Measurements from ENCODE around the gene PPFIA3.
"Not testable (repeated sequence)": the region's sequence is repeated elsewhere in the genome, so short reads cannot be mapped to it uniquely, and the experiment has no call there.

Gene PPFIA3

GRCh38 chr19:49150106-49150943 lies 31.0 kb downstream of the PPFIA3 start:
- peak; percentile 81 for DNase-seq

- DNase-seq, result no peak
Observed at GRCh38 chr19:49150944-49151243, 31.6 kb downstream of the PPFIA3 start.

GRCh38 chr19:49151267-49152118 lies 32.1 kb downstream of the PPFIA3 start:
- DNase-seq, result peak; percentile 92

DNA sequence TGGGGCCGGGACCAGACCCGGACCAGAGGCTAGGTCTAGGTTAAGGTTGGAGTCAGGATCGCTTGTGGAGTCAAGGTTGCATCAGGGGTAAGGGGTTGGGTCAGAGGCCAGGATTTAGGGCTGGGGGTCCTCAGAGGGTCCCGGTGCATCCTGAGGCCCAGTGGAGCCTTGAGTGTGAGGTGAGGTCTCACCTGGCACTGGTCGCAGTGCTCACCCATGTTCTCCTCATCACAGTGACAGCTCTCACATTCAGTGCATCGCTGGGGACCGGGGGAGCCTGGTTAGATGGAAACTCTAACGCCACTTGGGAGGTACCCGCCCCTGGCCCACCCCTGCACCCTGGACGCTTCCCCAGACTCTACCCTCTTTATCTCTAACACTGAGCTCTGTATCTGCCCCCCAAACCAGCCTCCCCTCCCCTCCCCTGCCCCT lies 32.8 kb downstream of the PPFIA3 start:
- no peak for DNase-seq

DNA sequence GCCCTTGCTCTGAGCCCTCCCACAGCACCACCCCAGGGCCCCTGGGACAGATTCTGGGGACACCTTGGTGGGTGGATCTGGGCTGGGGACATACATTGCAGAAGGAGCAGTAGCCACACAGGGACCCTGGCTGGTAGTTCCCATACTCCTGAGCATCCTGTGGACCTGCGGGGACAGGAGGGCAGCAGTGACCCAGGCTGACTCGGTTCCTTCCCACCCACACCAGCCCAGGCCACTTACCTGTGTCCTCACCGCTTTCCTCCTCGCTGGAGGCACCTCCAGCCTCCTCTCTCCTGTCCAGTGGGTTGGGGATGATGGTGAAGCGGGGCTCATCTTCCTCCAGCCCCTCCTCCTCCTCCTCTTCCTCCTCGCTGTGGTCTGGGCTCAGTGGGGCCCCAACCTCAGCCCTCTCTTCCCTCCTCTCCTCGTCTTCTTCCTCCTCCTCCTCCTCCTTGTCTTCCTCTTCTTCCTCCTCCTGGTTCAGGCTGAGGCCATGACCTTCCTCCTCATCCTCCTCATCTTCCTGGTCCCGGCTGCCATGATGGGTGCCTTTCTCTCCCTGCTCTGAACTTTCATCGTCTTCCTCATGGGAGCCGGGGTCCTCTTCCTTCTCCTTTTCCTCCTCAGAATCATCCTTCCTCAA lies 33.9 kb downstream of the PPFIA3 start:
- DNase-seq, result no peak

GRCh38 chr19:49154279-49154678 lies 34.9 kb downstream of the PPFIA3 start:
- DNase-seq, result no peak

- DNase-seq, result no peak
Observed at GRCh38 chr19:49155005-49155819, 35.9 kb downstream of the PPFIA3 start, which contains the start of gene HRC. Gene HRC (minus strand): TSS chr19:49155396. CDS start chr19:49155237, 159 bp downstream.

- DNase-seq, result no peak
Observed at GRCh38 chr19:49155820-49156346, 36.5 kb downstream of the PPFIA3 start.

GRCh38 chr19:49157445-49158224 lies 38.3 kb downstream of the PPFIA3 start, which contains the start of gene TRPM4:
Gene TRPM4 (plus strand): TSS chr19:49157792. CDS start chr19:49157867, 75 bp downstream.
- DNase-seq, result peak; percentile 79

- DNase-seq, result no peak
Observed at GRCh38 chr19:49160450-49161189, 41.3 kb downstream of the PPFIA3 start.

DNA sequence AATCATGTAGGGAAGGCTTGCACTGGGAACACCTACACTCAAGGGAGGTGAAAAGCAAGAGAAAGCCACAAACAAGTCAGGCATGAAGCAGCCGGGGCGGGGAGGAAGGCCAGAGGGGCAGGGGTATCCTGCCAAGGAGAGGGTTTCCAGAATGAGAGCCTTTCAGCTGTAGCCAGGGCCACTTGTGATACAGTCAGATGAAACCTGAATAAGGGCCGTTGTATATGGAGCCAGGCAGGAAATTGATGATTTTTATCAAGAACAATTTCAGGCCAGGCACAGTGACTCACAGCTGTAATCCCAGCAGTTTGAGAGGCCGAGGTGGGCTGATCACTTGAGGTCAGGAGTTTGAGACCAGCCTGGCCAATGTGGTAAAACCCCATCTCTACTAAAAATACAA lies 42.6 kb downstream of the PPFIA3 start:
- DNase-seq, result no peak

DNA sequence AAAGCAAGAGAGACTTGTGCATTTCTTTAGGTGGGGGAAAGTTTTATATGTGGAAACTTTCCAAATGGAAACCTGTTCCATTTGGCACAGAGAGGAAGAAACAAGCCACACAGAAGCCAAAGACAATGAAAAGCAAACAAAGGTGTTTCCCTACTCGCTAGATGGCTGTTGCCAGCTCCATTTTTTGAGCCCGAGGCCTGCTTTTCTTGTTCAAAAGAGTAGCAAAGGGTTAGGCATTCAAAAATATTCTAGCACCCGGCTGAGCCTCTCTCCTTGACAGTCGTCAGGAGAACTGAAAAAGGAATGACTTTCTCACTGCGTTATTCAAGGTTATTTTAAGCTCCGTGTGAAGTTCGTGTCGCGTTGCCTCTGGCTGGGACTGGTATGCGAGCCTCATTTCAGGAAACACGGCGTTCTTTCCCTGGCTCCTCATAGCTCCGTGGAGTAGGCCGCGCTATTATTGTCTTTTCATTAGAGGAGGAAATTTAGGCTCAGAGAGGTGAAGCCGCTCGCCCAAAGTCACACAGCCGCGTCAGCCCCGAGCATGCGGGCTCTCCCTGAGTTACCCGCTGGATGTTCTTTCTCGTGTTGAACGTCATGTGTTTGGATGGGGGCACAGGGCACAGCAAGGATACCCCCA lies 45.9 kb downstream of the PPFIA3 start:
- no peak for DNase-seq

GRCh38 chr19:49165865-49166301 lies 46.5 kb downstream of the PPFIA3 start:
- DNase-seq, result no peak

GRCh38 chr19:49167857-49168409 lies 48.6 kb downstream of the PPFIA3 start:
- no peak for DNase-seq

DNA sequence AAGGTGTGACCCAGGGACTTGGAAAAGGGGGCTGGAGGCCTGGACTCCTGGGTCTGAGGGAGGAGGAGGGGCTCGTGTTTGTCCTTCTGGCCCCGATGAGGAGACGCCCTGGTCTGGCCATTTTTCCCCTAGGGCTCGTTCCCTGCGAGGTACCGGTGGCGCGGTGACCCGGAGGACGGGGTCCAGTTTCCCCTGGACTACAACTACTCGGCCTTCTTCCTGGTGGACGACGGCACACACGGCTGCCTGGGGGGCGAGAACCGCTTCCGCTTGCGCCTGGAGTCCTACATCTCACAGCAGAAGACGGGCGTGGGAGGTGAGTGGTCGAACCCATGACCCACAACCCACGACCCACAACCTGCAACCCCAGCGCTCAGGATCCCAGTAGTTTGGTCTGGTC lies 49.1 kb downstream of the PPFIA3 start:
- no peak for DNase-seq

- no peak for DNase-seq
Observed at GRCh38 chr19:49173198-49173597, 53.9 kb downstream of the PPFIA3 start.

DNA sequence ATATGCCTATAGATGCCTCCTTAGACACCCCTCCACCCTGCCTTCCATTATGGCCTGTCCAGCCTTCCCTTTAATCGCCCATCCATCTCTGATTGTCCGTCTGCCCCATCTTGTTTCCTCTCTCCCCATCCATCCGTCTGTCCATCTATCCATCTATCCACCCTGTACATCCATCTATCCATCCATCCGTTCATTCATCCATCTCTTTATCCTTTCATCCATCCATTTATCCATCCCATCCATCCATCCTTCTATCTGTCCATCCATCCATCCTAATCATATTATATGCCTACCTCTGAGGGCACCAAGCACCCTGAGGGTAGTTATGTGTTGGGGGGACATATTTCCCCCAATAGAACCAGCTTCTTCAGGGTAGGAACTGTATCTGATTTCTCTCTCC lies 61.3 kb downstream of the PPFIA3 start:
- no peak for DNase-seq

GRCh38 chr19:49182010-49182847 lies 62.9 kb downstream of the PPFIA3 start:
- DNase-seq, result not testable (repeated sequence)

Measured in NCI-H2171 treated with DMSO at 0.1 percent for 48 hours (cell line).